Measurements from ENCODE around the gene IGSF23. TPM values are rescaled to one million over a fixed set of nuclear protein-coding genes. Genes with fewer than 3 reads are reported as not detected.

IGSF23 gene
- total RNA-seq, 1 donor from 2014 or later: not detected

- DNase-seq (ENCODE audit: low spot score): no peak
Observed at GRCh38 chr19:44640518-44640917, 27.2 kb downstream of the IGSF23 start.

- no peak for DNase-seq (ENCODE audit: low spot score)
Observed at GRCh38 chr19:44641501-44642265, 28.3 kb downstream of the IGSF23 start.

GRCh38 chr19:44642377-44642776 is 29.0 kb downstream of the IGSF23 start:
- DNase-seq (ENCODE audit: low spot score): no peak

GRCh38 chr19:44643605-44644401 is 30.4 kb downstream of the IGSF23 start, which contains the start of gene PVR:
PVR (plus strand) TSS chr19:44643910; CDS start chr19:44644097, 187 bp downstream.
- DNase-seq (ENCODE audit: low spot score): peak; percentile 51

- DNase-seq (ENCODE audit: low spot score): no peak
Observed at GRCh38 chr19:44644402-44645016, 31.1 kb downstream of the IGSF23 start.

- DNase-seq (ENCODE audit: low spot score): no peak
Observed at GRCh38 chr19:44645407-44646048, 32.2 kb downstream of the IGSF23 start.

- no peak for DNase-seq (ENCODE audit: low spot score)
Observed at GRCh38 chr19:44646049-44646416, 32.7 kb downstream of the IGSF23 start.

- DNase-seq (ENCODE audit: low spot score): no peak
Observed at GRCh38 chr19:44647144-44647543, 33.8 kb downstream of the IGSF23 start.

GRCh38 chr19:44648631-44649251 is 35.4 kb downstream of the IGSF23 start:
- DNase-seq (ENCODE audit: low spot score): no peak

GRCh38 chr19:44649578-44650145 is 36.3 kb downstream of the IGSF23 start:
- no peak for DNase-seq (ENCODE audit: low spot score)

- DNase-seq (ENCODE audit: low spot score): no peak
Observed at GRCh38 chr19:44653343-44653742, 40.0 kb downstream of the IGSF23 start.

- DNase-seq (ENCODE audit: low spot score): peak; percentile 77
Observed at GRCh38 chr19:44653977-44654774, 40.8 kb downstream of the IGSF23 start.

GRCh38 chr19:44657211-44657921 is 44.0 kb downstream of the IGSF23 start:
- DNase-seq (ENCODE audit: low spot score): peak; percentile 51

GRCh38 chr19:44658069-44658733 is 44.8 kb downstream of the IGSF23 start:
- no peak for DNase-seq (ENCODE audit: low spot score)

- DNase-seq (ENCODE audit: low spot score): no peak
Observed at GRCh38 chr19:44660081-44660480, 46.7 kb downstream of the IGSF23 start.

GRCh38 chr19:44661205-44661604 is 47.8 kb downstream of the IGSF23 start:
- DNase-seq (ENCODE audit: low spot score): no peak

- no peak for DNase-seq (ENCODE audit: low spot score)
Observed at GRCh38 chr19:44661904-44662303, 48.5 kb downstream of the IGSF23 start.

GRCh38 chr19:44662691-44663385 is 49.5 kb downstream of the IGSF23 start:
- DNase-seq (ENCODE audit: low spot score): no peak

GRCh38 chr19:44663996-44664395 is 50.6 kb downstream of the IGSF23 start:
- no peak for DNase-seq (ENCODE audit: low spot score)

Measured in mucosa of gallbladder (tissue), 1 donor.